GM18867 (cell line): ENCODE data around the gene PIGZ.

Source experiments
- ATAC-seq: cut with Tn5 transposase; IDR thresholded peaks from one replicate; pipeline ENCODE4 v1.9.1; 2021; ENCODE audit warnings: mild to moderate bottlenecking, moderate library complexity; ENCODE audit not compliant: unreplicated experiment

PIGZ gene

GRCh38 chr3:196968233-196969133 lies at the start of gene PIGZ:
Gene PIGZ, minus strand, starts transcription at chr3:196968833. Its CDS starts 16,802 bp downstream, at chr3:196952031.
- ATAC-seq, result peak; percentile 61

GRCh38 chr3:197017003-197017402 lies 48.4 kb upstream of the PIGZ start:
- no peak for ATAC-seq

GRCh38 chr3:197015790-197016736 lies 47.4 kb upstream of the PIGZ start:
- no peak for ATAC-seq

- ATAC-seq, result no peak
These were observed 46.4 kb upstream of the PIGZ start for GRCh38 chr3:197014942-197015575.

GRCh38 chr3:197014024-197014423 lies 45.4 kb upstream of the PIGZ start:
- no peak for ATAC-seq

- ATAC-seq, result no peak
These were observed 43.9 kb upstream of the PIGZ start for GRCh38 chr3:197012540-197012883.

GRCh38 chr3:197011780-197012539 lies 43.3 kb upstream of the PIGZ start:
- ATAC-seq, result no peak

GRCh38 chr3:197010556-197011351 lies 42.1 kb upstream of the PIGZ start:
- no peak for ATAC-seq

GRCh38 chr3:197009532-197010019 lies 40.9 kb upstream of the PIGZ start:
- no peak for ATAC-seq

- no peak for ATAC-seq
These were observed 40.0 kb upstream of the PIGZ start for GRCh38 chr3:197008436-197009209.

- no peak for ATAC-seq
These were observed 39.3 kb upstream of the PIGZ start for GRCh38 chr3:197007953-197008352.

GRCh38 chr3:197007296-197007940 lies 38.8 kb upstream of the PIGZ start:
- ATAC-seq, result no peak

GRCh38 chr3:197006860-197007259 lies 38.2 kb upstream of the PIGZ start:
- no peak for ATAC-seq

GRCh38 chr3:197006446-197006845 lies 37.8 kb upstream of the PIGZ start:
- no peak for ATAC-seq

- ATAC-seq, result peak; percentile 17
These were observed 35.1 kb upstream of the PIGZ start for GRCh38 chr3:197003461-197004385.

- ATAC-seq, result peak; percentile 79
These were observed 34.2 kb upstream of the PIGZ start for GRCh38 chr3:197002701-197003454.
